KMS-11 (cell line): ENCODE data around the gene NR1H4.

Experiments used
- H2AFZ ChIP-seq: fragments of 200-600 bp; sonication (generic); 2 replicates; pipeline ENCODE4 v1.6.1; 2016; ENCODE audit warnings: antibody characterized with exemption, mixed run types, low read depth
- H3K27ac ChIP-seq: fragments of 200-600 bp; sonication (generic); 2 replicates; pipeline ENCODE4 v1.6.1; 2016; ENCODE audit warnings: mild to moderate bottlenecking, mixed run types
- H3K27me3 ChIP-seq: fragments of 200-600 bp; sonication (generic); 2 replicates; pipeline ENCODE4 v1.6.1; 2017; ENCODE audit warnings: mild to moderate bottlenecking, low read depth, mixed run types, moderate library complexity; ENCODE audit not compliant: insufficient read depth
- H3K36me3 ChIP-seq: fragments of 200-600 bp; sonication (generic); 2 replicates; pipeline ENCODE4 v1.6.1; 2017; ENCODE audit warnings: mild to moderate bottlenecking, mixed run types; ENCODE audit not compliant: insufficient read depth
- H3K4me1 ChIP-seq: fragments of 200-600 bp; sonication (generic); 2 replicates; pipeline ENCODE4 v1.6.1; 2016; ENCODE audit warnings: mild to moderate bottlenecking, low read depth, mixed run types; ENCODE audit not compliant: poor library complexity, severe bottlenecking
- H3K4me2 ChIP-seq: fragments of 200-600 bp; sonication (generic); 2 replicates; pipeline ENCODE4 v1.7.0; 2016; ENCODE audit warnings: mild to moderate bottlenecking, mixed run types
- H3K4me3 ChIP-seq: fragments of 200-600 bp; sonication (generic); IDR thresholded peaks from 2 replicates; pipeline ENCODE4 v1.6.1; 2017; ENCODE audit warnings: low read depth, low read length, mixed read lengths; ENCODE audit not compliant: insufficient read depth
- H3K79me2 ChIP-seq: fragments of 200-600 bp; sonication (generic); 2 replicates; pipeline ENCODE4 v1.6.1; 2016; ENCODE audit warnings: low read depth, mixed run types; ENCODE audit not compliant: insufficient read depth
- H3K9ac ChIP-seq: fragments of 200-600 bp; sonication (generic); 2 replicates; pipeline ENCODE4 v1.6.1; 2016; ENCODE audit warnings: mild to moderate bottlenecking, mixed run types
- H4K20me1 ChIP-seq: fragments of 200-600 bp; sonication (generic); 2 replicates; pipeline ENCODE4 v1.6.1; 2016; ENCODE audit warnings: mild to moderate bottlenecking, mixed run types; ENCODE audit not compliant: insufficient read depth
- CTCF ChIP-seq: fragments of 200-600 bp; sonication (generic); conservative IDR thresholded peaks from 2 replicates; pipeline ENCODE4 v1.6.1; 2017; ENCODE audit warnings: low read depth, mild to moderate bottlenecking, antibody characterized with exemption, low read length, moderate library complexity, mixed read lengths

Gene NR1H4

GRCh38 chr12:100573292-100574186 lies 99.9 kb downstream of the NR1H4 start, which contains the start of gene GAS2L3:
Gene GAS2L3, plus strand, starts transcription at chr12:100573684. Its CDS starts 21,221 bp downstream, at chr12:100594905.
- H3K79me2 ChIP-seq: peaks cover 4% of the 10 kb centered on the region; the same call in 1 of the 2 replicates
- H3K9ac ChIP-seq: peak within 1 kb of the TSS; percentile 53; the same call in 1 of the 2 replicates
- peaks cover 6% of the 10 kb centered on the region for H3K4me1 ChIP-seq
- no peaks in the 10 kb centered on the region for H3K36me3 ChIP-seq
- H2AFZ ChIP-seq: peak within 1 kb of the TSS; percentile 97
- TF ChIP-seq CTCF: no peak
- no peaks in the 10 kb centered on the region for H4K20me1 ChIP-seq
- no peaks in the 10 kb centered on the region for H3K27me3 ChIP-seq
- H3K4me3 ChIP-seq: no peak within 1 kb of the TSS
- H3K27ac ChIP-seq: no peak within 1 kb of the TSS
- peak within 1 kb of the TSS; percentile 44 for H3K4me2 ChIP-seq

- peaks cover 6% of the 10 kb centered on the region for H3K4me1 ChIP-seq
- H3K4me2 ChIP-seq: peak overlapping the region; percentile 44
- H4K20me1 ChIP-seq: no peaks in the 10 kb centered on the region
- H3K27me3 ChIP-seq: no peaks in the 10 kb centered on the region
- H2AFZ ChIP-seq: peak overlapping the region; percentile 97
- H3K27ac ChIP-seq: no peak overlapping the region
- no peak for TF ChIP-seq CTCF
- H3K79me2 ChIP-seq: peaks cover 4% of the 10 kb centered on the region; the same call in 1 of the 2 replicates
- H3K36me3 ChIP-seq: no peaks in the 10 kb centered on the region
- peak overlapping the region; percentile 53; the same call in 1 of the 2 replicates for H3K9ac ChIP-seq
- H3K4me3 ChIP-seq: no peak overlapping the region
Observed at GRCh38 chr12:100574187-100575074, 100.8 kb downstream of the NR1H4 start.

GRCh38 chr12:100576331-100577036 lies 102.8 kb downstream of the NR1H4 start:
- H3K79me2 ChIP-seq: peaks cover 8% of the 10 kb centered on the region; the same call in 1 of the 2 replicates
- TF ChIP-seq CTCF: no peak
- H3K36me3 ChIP-seq: no peaks in the 10 kb centered on the region
- no peak overlapping the region for H3K27ac ChIP-seq
- no peak overlapping the region for H2AFZ ChIP-seq
- H3K4me3 ChIP-seq: no peak overlapping the region
- H3K27me3 ChIP-seq: no peaks in the 10 kb centered on the region
- no peak overlapping the region for H3K4me2 ChIP-seq
- H3K9ac ChIP-seq: no peak overlapping the region
- peaks cover 6% of the 10 kb centered on the region for H3K4me1 ChIP-seq
- no peaks in the 10 kb centered on the region for H4K20me1 ChIP-seq

GRCh38 chr12:100578923-100579322 lies 105.3 kb downstream of the NR1H4 start:
- TF ChIP-seq CTCF: no peak
- H3K9ac ChIP-seq: no peak overlapping the region
- H3K36me3 ChIP-seq: no peaks in the 10 kb centered on the region
- no peak overlapping the region for H3K27ac ChIP-seq
- H3K4me3 ChIP-seq: no peak overlapping the region
- peaks cover 14% of the 10 kb centered on the region; the same call in 1 of the 2 replicates for H3K79me2 ChIP-seq
- no peak overlapping the region for H2AFZ ChIP-seq
- H3K4me2 ChIP-seq: no peak overlapping the region
- H4K20me1 ChIP-seq: no peaks in the 10 kb centered on the region
- peaks cover 6% of the 10 kb centered on the region for H3K4me1 ChIP-seq
- no peaks in the 10 kb centered on the region for H3K27me3 ChIP-seq
